GM10847 (cell line): ENCODE data around the gene ALS2CL.

Experiments used
- POLR2A ChIP-seq: IDR thresholded peaks from 2 replicates; pipeline ENCODE4 v1.6.1; 2011; ENCODE audit not compliant: insufficient read length; ENCODE audit errors: extremely low read depth

The ALS2CL gene

GRCh38 chr3:46693038-46693891 is at the start of gene ALS2CL:
Gene ALS2CL (minus strand): TSS chr3:46693679. CDS start chr3:46689440, 4,239 bp downstream.
- TF ChIP-seq POLR2A: no peak

DNA sequence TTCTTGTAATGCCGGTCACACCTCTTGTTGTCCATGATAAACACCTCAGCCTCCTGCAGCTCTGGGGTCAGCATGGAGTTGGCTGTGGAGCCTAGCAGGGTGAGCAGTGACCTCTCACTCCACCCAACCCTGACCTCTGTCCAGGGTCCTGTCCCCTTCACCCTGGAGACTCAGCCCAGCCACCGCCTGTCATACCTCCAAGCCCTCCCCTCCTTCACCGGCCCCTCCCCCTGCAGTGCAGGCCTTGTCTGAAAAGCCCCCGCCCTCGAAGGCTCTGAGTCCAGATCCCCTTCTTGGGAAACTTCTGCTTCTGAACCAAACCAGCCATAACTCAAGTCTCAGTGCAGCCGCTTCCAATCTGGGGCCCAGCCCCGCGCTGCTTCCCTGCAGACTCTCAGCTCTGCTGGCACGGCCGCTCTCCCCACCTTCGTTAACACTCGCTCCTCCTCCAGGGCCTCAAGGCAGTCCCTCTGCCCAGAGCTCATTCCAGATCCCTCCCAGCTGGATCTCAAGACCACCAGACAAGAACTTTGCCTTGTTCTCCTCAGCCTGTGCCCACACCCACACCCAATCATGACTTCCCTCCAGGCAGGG is 49.6 kb upstream of the ALS2CL start:
- TF ChIP-seq POLR2A: no peak

GRCh38 chr3:46737329-46737731 is 43.9 kb upstream of the ALS2CL start:
- TF ChIP-seq POLR2A: no peak

DNA sequence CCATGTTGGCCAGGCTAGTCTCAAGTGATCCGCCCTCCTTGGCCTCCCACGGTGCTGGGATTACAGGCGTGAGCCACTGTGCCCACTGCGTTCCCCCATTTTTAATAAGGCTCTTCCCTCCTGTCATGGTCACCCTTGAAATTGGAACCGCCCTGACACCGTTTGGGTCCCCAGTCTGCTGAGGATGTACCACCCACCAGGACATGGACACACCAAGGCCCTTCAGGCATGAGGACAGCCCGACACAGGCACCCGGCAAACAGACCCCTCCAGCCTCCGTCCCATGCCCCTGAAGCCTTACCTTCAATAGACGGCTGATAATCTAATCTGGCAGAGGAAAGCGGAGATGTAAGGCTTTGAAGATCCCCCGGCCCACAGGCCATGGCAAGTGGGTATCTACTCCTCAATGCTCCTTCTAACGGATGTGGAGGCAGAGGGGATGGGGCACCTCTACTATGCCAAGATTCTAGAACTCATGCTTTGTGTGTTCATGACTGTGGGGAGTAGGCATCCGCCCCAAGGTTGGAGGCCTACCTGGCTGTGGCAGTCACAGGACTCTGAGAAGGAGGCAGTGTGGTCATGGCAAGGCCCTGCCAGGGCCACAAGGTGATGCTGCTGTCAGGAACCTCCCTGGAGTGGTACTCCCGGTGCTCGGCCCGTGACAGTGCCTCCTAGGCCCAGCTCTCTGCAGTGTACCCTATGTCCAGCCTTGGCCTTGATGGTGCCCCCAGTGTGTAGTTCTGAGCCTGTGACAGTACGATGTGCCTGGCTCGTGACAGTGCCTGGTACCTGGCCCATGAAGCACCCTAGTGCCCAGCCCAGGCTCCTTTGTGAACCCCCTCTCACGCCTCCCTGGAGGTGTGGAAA is 42.8 kb upstream of the ALS2CL start:
- no peak for TF ChIP-seq POLR2A

- TF ChIP-seq POLR2A: no peak
Measured at GRCh38 chr3:46734773-46735172, 41.3 kb upstream of the ALS2CL start.

- no peak for TF ChIP-seq POLR2A
Measured at GRCh38 chr3:46733026-46733800, 39.7 kb upstream of the ALS2CL start.

- TF ChIP-seq POLR2A: no peak
Measured at GRCh38 chr3:46731795-46732194, 38.3 kb upstream of the ALS2CL start.

DNA sequence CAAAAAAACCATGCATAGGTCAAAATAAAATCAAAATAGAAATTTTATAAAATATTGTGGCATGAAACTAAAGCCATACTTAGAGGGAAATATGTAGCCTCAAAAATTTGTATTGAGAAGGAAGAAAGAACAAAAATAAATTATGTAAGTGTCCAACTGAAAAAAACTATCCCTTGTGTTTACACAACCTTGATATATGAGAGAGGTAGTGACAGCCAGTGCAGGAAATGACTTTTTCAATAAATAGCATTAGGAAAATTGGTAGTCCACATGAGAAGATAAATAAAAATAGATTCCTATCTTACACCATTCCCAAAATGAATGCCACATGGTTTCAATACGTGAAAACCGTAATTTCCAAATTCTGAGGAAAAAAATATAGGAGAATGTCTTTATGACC is 37.3 kb upstream of the ALS2CL start:
- no peak for TF ChIP-seq POLR2A

DNA sequence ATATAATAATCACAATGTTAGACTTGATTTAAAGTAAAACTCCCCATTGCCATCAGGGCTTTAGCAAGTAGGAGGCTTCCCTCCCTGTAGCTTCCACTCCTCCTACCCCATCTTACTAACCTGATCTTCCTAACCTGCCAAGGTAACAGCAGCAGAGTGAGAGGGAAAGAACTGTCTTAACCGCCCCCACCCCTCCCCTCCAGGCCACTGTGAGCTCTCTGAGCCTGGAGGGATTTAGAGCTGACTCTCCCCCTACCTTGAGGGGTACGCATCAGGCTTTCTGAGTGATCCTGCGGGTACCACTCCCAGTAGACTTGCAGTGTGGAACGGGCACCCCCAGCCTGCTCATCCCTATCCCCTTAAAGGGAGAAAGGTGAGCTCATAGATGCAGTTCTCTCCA is 35.6 kb upstream of the ALS2CL start:
- TF ChIP-seq POLR2A: no peak

GRCh38 chr3:46725621-46726314 is 32.3 kb upstream of the ALS2CL start:
- TF ChIP-seq POLR2A: no peak

DNA sequence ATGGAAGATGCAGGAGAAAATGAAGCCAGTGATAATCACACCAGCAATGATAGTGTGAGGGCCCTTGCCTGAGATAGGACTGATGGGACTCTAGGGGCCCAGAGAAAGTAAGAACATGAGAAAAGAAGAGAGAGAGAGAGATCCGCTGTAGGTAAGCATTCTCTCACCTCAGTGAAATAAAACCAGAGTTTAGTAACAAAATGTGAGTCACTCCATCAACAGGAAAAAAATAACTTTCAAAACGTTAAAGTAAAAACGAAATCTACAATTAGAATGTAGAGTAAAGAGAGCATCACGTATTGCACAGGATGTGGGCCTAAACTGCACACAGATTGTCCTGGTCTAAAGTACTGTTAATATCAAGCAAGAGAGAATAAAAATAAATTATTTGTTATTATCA is 30.9 kb upstream of the ALS2CL start:
- TF ChIP-seq POLR2A: no peak

DNA sequence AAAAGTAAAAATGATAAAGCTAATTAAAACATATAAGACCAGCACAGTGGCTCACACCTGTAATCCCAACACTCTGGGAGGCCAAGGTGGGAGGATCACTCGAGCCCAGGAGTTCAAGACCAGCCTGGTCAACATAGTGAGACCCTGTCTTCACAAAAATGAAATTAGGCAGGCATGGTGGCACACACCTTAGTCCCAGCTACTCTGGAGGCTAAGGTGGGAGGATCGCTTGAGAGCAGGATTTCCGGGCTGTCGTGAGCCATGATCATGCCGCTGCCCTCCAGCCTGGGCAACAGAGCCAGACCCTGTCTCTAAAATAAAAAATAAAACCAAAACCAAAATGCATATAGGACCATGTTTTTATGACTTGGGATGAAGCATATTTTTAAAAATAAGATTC is 29.0 kb upstream of the ALS2CL start:
- TF ChIP-seq POLR2A: no peak

GRCh38 chr3:46721009-46721408 is 27.5 kb upstream of the ALS2CL start:
- TF ChIP-seq POLR2A: no peak

DNA sequence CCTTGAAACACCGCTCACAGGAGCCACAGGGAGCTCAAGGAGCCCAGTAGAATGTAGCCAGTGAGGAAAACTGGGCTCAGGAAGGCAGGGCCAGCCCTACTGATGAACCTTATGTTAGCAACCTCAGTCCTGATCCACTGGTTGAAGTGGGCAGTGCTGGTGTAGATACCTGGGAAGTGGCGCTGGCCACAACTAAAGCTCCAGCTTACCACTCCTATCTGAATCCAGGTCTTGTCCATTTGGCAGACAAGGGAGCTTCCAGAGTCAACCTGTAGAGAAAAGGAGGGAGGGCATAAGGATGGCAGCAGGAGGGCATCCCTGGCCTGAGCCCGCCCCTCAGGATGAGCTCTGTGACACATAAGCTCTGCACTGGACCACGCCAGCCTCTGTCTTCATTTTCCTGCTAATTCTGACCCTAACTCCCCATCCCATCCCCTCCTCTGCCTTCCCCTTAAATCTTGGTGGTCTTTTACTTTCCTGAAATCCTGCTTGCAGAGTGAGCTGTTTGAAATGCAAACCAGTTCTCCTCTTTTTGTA is 26.3 kb upstream of the ALS2CL start:
- TF ChIP-seq POLR2A: no peak

DNA sequence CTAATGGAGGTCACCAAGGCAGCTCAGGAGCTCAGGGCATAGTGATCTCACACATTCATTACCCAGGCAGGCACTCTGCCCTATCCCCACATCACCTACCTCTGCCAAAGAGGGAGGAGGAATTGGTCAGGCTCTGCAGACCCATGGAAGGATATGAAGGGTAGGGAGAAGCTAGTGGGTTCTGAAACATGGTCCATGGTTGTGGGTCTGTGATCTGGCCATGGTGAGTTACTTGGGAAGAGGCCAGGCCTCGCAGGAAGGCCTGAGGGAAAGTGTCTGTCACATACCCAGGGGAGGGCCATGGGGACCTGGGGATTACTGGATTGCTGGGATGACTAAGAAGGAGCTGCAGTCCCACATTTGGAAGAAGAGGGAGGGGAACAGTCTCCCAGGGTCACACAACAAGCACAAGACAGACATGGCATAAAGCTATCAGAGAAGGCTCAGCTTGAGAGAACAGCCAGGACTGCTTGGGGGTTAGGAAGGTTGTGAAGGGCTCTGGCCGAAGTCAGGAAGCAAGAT is 25.6 kb upstream of the ALS2CL start:
- TF ChIP-seq POLR2A: no peak
